ENCODE data around the gene EPS15. TPM values are rescaled to one million over a fixed set of nuclear protein-coding genes. Genes with fewer than 3 reads are reported as not detected.

EPS15 gene
- total and polyA plus RNA-seq, 2 of the 13 experiments (the other 11 are each of a cell fraction or from before 2014, with no cell fraction given), result 14.3 to 19.3 TPM

- CTCF ChIA-PET (ENCODE audit: low intra/inter-chr PET ratio, low total read pairs), result no interaction called here
- Histone ChIP-seq H3K4me1 (ENCODE audit: insufficient read depth, low read length) (peaks cover 23% of the 10 kb centered on the region), H3K4me3 (replicated peaks in 1 of 3; ENCODE audit: insufficient read depth in 1 of 3, low read depth in 2 of 3, low read length in 3 of 3) (no peak overlapping the region), H3K36me3 (replicated peaks in 1 of 2; ENCODE audit: control insufficient read depth in 1 of 2, insufficient read depth in 2 of 2, low read length in 2 of 2) (no peaks in the 10 kb centered on the region), H3K9me3 (ENCODE audit: low read length) (no peaks in the 10 kb centered on the region), H3K27ac (ENCODE audit: extremely low read length, insufficient read depth, low read length) (no peak overlapping the region), H3K27me3 (ENCODE audit: control insufficient read depth in 1 of 2, insufficient read depth in 2 of 2, low read length in 2 of 2) (peaks cover 0 to 19% of the 10 kb centered on the region in 2 experiments; a peak in 2 of 5 replicates), H3K79me2 (ENCODE audit: insufficient read depth, low read length) (no peaks in the 10 kb centered on the region), H3K9ac (ENCODE audit: insufficient read depth, low read depth, low read length) (no peak overlapping the region), H2AFZ (ENCODE audit: low read length) (no peak overlapping the region), H3K4me2 (ENCODE audit: low read depth, low read length) (no peak overlapping the region), H4K20me1 (ENCODE audit: insufficient read depth, low read length) (no peaks in the 10 kb centered on the region)
- no peak; the same call in 2 of the 3 replicates for ATAC-seq
- 74% methylated on average over 16 of the region's 16 CpGs for WGBS (ENCODE audit: low lambda C conversion rate)
- POLR2A ChIA-PET, result no interaction called here
- FAIRE-seq, result no peak
- TF ChIP-seq SIX1 (CRISPR knock-in tag; IDR thresholded peaks at IDR 0.05; ENCODE audit: borderline replicate concordance) (no peak), ZNF737 (CRISPR knock-in tag; IDR thresholded peaks at IDR 0.05; ENCODE audit: borderline replicate concordance) (no peak), ZNF251 (CRISPR knock-in tag; IDR thresholded peaks at IDR 0.05) (no peak), ZNF776 (CRISPR knock-in tag; IDR thresholded peaks at IDR 0.05) (no peak), MYPOP (CRISPR knock-in tag; IDR thresholded peaks at IDR 0.05) (no peak), KDM1A (CRISPR knock-in tag; IDR thresholded peaks at IDR 0.05) (no peak), FOXO4 (CRISPR knock-in tag; conservative IDR thresholded peaks at IDR 0.05) (no peak), ZBTB37 (CRISPR knock-in tag; IDR thresholded peaks at IDR 0.05) (no peak), ZNF878 (CRISPR knock-in tag; IDR thresholded peaks at IDR 0.05) (no peak), NR0B2 (CRISPR knock-in tag; IDR thresholded peaks at IDR 0.05) (no peak), ZNF800 (CRISPR knock-in tag; IDR thresholded peaks at IDR 0.05) (no peak)
- no TSS peak for BruUV-seq (replicated peaks)
- in situ Hi-C loops (cut with HindIII; ENCODE audit: extremely low pct_ligation_motif_present, low pct_unique_long_range_greater_than_20kb) (no loop called here), intact Hi-C loops (cut with micrococcal nuclease; ENCODE audit: unreplicated experiment) (no loop called here)
- DNase-seq (ENCODE audit: low spot score), result no peak
Measured at GRCh38 chr1:51325878-51326755, 192.9 kb downstream of the EPS15 start.
